Activated naive CD8-positive, alpha-beta T cell treated with anti-CD3 and anti-CD28 coated beads, Interleukin-2, amount 50 U/mL, for 16 hours (primary cell): ENCODE measurements around the gene ERG28.
"Not testable (repeated sequence)": the region's sequence is repeated elsewhere in the genome, so short reads cannot be mapped to it uniquely, and the experiment has no call there.

ENCODE experiments used
- DNase-seq: peaks from one replicate; pipeline ENCODE4 v3.0.0-alpha.2; 2020; ENCODE audit warnings: low read depth, low spot score

Gene ERG28

GRCh38 chr14:75626396-75626795 is 34.3 kb downstream of the ERG28 start:
- DNase-seq: no peak

- no peak for DNase-seq
Observed at GRCh38 chr14:75625034-75625433, 35.6 kb downstream of the ERG28 start.

GRCh38 chr14:75619548-75619947 is 41.1 kb downstream of the ERG28 start:
- DNase-seq: no peak

- DNase-seq: no peak
Observed at GRCh38 chr14:75615200-75615599, 45.5 kb downstream of the ERG28 start.

GRCh38 chr14:75614179-75614578 is 46.5 kb downstream of the ERG28 start:
- no peak for DNase-seq

- DNase-seq: no peak
Observed at GRCh38 chr14:75612157-75612556, 48.5 kb downstream of the ERG28 start.

- DNase-seq: no peak
Observed at GRCh38 chr14:75610834-75611233, 49.8 kb downstream of the ERG28 start.

- no peak for DNase-seq
Observed at GRCh38 chr14:75609606-75610475, 50.8 kb downstream of the ERG28 start.

- no peak for DNase-seq
Observed at GRCh38 chr14:75609116-75609515, 51.6 kb downstream of the ERG28 start.

GRCh38 chr14:75607842-75608640 is 52.6 kb downstream of the ERG28 start:
- no peak for DNase-seq

GRCh38 chr14:75607044-75607443 is 53.6 kb downstream of the ERG28 start:
- DNase-seq: no peak

- no peak for DNase-seq
Observed at GRCh38 chr14:75605916-75606315, 54.8 kb downstream of the ERG28 start.

- no peak for DNase-seq
Observed at GRCh38 chr14:75604979-75605851, 55.5 kb downstream of the ERG28 start.

GRCh38 chr14:75602503-75602902 is 58.2 kb downstream of the ERG28 start:
- no peak for DNase-seq

- DNase-seq: not testable (repeated sequence)
Observed at GRCh38 chr14:75601061-75601460, 59.6 kb downstream of the ERG28 start.

- not testable (repeated sequence) for DNase-seq
Observed at GRCh38 chr14:75600100-75600499, 60.6 kb downstream of the ERG28 start.
